GM06990 (cell line): ENCODE measurements around the gene PSMG3.
"Not testable (repeated sequence)": the region's sequence is repeated elsewhere in the genome, so short reads cannot be mapped to it uniquely, and the experiment has no call there.

Experiments
- DNase-seq: peaks from one replicate; pipeline ENCODE4 v3.0.0-alpha.2; 2011; ENCODE audit not compliant: insufficient read length; ENCODE audit errors: extremely low read depth
- H3K27me3 ChIP-seq: replicated peaks from 2 replicates; pipeline ENCODE4 v1.6.0; 2011; ENCODE audit warnings: low read length; ENCODE audit not compliant: control insufficient read depth, insufficient read depth
- H3K36me3 ChIP-seq: 2 replicates; pipeline ENCODE4 v1.5.1; 2011; ENCODE audit warnings: low read length; ENCODE audit not compliant: control insufficient read depth, insufficient read depth
- H3K4me3 ChIP-seq: replicated peaks from 2 replicates; pipeline ENCODE4 v1.5.1; 2011; ENCODE audit warnings: low read depth, mild to moderate bottlenecking, control low read depth, low read length
- CTCF ChIP-seq: IDR thresholded peaks from 2 replicates; pipeline ENCODE4 v1.5.1; 2011; ENCODE audit warnings: low read length, control low read depth, mild to moderate bottlenecking, inconsistent platforms; ENCODE audit not compliant: insufficient read depth, poor library complexity, severe bottlenecking

Gene PSMG3

GRCh38 chr7:1586827-1587705 lies 17.2 kb upstream of the PSMG3 start:
- no peak for TF ChIP-seq CTCF
- no peak for DNase-seq
- Histone ChIP-seq H3K4me3 (no peak overlapping the region), H3K27me3 (peaks cover 2% of the 10 kb centered on the region; the same call in 1 of the 2 replicates), H3K36me3 (no peaks in the 10 kb centered on the region)

DNA sequence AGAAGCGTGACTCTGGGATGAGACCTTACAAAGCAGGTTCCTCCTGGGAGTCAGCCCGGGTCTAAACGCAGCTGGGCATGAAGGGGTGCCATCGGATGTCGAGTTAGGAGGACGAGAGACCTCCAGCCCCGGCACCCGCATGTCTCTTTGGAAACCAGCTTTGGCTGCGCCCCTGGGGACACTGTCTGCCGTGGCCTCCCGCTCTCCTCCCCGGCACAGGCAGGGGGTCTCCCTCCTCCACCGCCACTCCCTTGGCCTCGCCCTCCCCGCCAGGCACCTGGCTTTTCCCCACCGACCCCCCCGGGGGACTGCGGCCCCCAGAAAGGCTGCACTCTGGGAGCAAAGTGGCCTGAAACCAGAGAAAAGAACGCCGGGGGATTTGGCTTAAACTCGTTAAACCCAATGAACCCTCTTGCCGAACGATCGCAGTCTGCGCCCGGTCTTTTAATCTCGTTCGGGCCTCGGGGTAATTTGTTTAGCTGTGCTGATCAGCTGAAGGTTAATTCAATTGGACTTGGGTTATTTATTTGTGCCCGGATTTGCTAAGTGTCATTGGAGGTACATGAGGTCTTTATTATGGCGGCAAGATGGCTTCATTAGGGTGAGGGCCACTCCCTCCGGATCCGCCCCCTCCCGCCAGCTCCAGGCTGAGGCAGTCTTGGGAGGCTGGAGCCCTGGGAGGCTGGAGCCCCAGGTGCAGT lies 16.4 kb upstream of the PSMG3 start:
- no peaks in the 10 kb centered on the region; the same call in 1 of the 2 replicates for H3K27me3 ChIP-seq
- H3K4me3 ChIP-seq: no peak overlapping the region
- DNase-seq: no peak
- no peak for TF ChIP-seq CTCF
- H3K36me3 ChIP-seq: no peaks in the 10 kb centered on the region

- H3K27me3 ChIP-seq: no peaks in the 10 kb centered on the region
- H3K4me3 ChIP-seq: no peak overlapping the region
- no peak for DNase-seq
- H3K36me3 ChIP-seq: no peaks in the 10 kb centered on the region
- TF ChIP-seq CTCF: no peak
Measured at GRCh38 chr7:1585142-1585981, 15.5 kb upstream of the PSMG3 start.

- Histone ChIP-seq H3K4me3 (no peak overlapping the region), H3K36me3 (no peaks in the 10 kb centered on the region), H3K27me3 (no peaks in the 10 kb centered on the region)
- DNase-seq: no peak
- no peak for TF ChIP-seq CTCF
Measured at GRCh38 chr7:1584700-1585099, 14.9 kb upstream of the PSMG3 start.

DNA sequence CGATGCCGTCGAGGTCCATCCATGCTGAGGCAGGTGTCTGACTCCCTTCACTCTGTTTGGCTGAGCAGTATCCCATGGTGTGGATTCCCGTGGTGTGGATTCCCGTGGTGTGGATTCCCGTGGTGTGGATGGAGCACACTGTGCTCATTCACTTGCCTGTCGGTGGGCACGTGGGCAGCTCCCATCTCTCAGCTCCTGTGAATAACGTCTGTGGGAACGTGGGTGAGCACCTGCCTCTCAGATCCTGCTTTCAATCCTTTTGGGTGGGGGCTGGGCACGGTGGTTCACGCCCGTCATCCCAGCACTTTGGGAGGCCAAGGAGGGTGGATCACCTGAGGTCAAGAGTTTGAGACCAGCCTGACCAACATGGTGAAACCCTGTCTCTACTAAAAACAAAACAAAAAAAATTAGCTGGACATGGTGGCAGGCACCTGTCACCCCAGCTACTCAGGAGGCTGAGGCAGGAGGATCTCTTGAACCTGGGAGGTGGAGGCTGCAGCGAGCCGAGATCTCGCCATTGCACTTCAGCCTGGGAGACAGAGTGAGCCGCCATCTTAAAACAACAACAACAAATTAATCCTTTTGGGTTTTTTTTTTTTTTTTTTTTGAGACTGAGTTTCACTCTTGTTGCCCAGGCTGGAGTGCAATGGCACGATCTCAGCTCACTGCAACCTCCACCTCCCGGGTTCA lies 13.6 kb upstream of the PSMG3 start:
- H3K36me3 ChIP-seq, H3K27me3 ChIP-seq: not testable (repeated sequence)

More for the DNA sequence above, 13.6 kb upstream of the PSMG3 start:
- DNase-seq, H3K4me3 ChIP-seq: not testable (repeated sequence)
